ENCODE measurements around the gene ARFGAP2.

- TF ChIP-seq POLR2A (IDR thresholded peaks at IDR 0.05), result no peak
- TF ChIP-seq, protein P1, sequence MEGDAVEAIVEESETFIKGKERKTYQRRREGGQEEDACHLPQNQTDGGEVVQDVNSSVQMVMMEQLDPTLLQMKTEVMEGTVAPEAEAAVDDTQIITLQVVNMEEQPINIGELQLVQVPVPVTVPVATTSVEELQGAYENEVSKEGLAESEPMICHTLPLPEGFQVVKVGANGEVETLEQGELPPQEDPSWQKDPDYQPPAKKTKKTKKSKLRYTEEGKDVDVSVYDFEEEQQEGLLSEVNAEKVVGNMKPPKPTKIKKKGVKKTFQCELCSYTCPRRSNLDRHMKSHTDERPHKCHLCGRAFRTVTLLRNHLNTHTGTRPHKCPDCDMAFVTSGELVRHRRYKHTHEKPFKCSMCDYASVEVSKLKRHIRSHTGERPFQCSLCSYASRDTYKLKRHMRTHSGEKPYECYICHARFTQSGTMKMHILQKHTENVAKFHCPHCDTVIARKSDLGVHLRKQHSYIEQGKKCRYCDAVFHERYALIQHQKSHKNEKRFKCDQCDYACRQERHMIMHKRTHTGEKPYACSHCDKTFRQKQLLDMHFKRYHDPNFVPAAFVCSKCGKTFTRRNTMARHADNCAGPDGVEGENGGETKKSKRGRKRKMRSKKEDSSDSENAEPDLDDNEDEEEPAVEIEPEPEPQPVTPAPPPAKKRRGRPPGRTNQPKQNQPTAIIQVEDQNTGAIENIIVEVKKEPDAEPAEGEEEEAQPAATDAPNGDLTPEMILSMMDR (IDR thresholded peaks at IDR 0.05), result no peak
- TF ChIP-seq EP300 (IDR thresholded peaks at IDR 0.05), result no peak
Observed at GRCh38 chr11:47192111-47192510, 15.4 kb upstream of the ARFGAP2 start.
